Neural cell (in vitro differentiated cells): ENCODE data around the gene ISCA2. TPM values are rescaled to one million over a fixed set of nuclear protein-coding genes. Genes with fewer than 3 reads are reported as not detected.
A peak's percentile ranks its signal among the peaks of the same experiment; 100 is the strongest.

Experiments
- H2AFZ ChIP-seq: fragments of 200-600, 300-800 bp; sonication (generic), shearing (Covaris generic); 2 replicates; pipeline ENCODE4 v1.6.0; 2014; ENCODE audit warnings: low read depth, mild to moderate bottlenecking, antibody characterized with exemption, low read length, moderate library complexity
- H3F3A ChIP-seq: fragments of 200-600 bp; shearing (Covaris generic); 2 replicates; pipeline ENCODE4 v1.6.1; 2016; ENCODE audit warnings: mild to moderate bottlenecking, moderate library complexity, mixed read lengths, antibody characterized with exemption, low read length; ENCODE audit not compliant: insufficient read depth, poor library complexity, severe bottlenecking
- H3K27ac ChIP-seq: fragments of 200-600, 300-800 bp; sonication (generic), shearing (Covaris generic); 2 replicates; pipeline ENCODE4 v1.5.1; 2014; ENCODE audit warnings: mild to moderate bottlenecking, low read length, moderate library complexity
- H3K27me3 ChIP-seq: fragments of 300-800, 200-600 bp; sonication (generic), shearing (Covaris generic); 2 replicates; pipeline ENCODE4 v1.6.0; 2014; ENCODE audit warnings: mild to moderate bottlenecking, low read depth, low read length, moderate library complexity; ENCODE audit not compliant: insufficient read depth
- H3K36me3 ChIP-seq: fragments of 300-800, 200-600 bp; sonication (generic), shearing (Covaris generic); 2 replicates; pipeline ENCODE4 v1.5.1; 2014; ENCODE audit warnings: mild to moderate bottlenecking, antibody characterized with exemption, low read length, moderate library complexity; ENCODE audit not compliant: insufficient read depth
- H3K4me2 ChIP-seq: fragments of 300-800, 200-600 bp; sonication (generic), shearing (Covaris generic); 2 replicates; pipeline ENCODE4 v1.6.0; 2014; ENCODE audit warnings: mild to moderate bottlenecking, low read length
- H3K4me3 ChIP-seq: fragments of 300-800, 200-600 bp; sonication (generic), shearing (Covaris generic); 2 replicates; pipeline ENCODE4 v1.5.1; 2014; ENCODE audit warnings: mild to moderate bottlenecking, low read length, moderate library complexity
- H3K79me2 ChIP-seq: fragments of 200-600 bp; shearing (Covaris generic); replicated peaks from 2 replicates; pipeline ENCODE4 v1.6.0; 2014; ENCODE audit warnings: mild to moderate bottlenecking, low read length, moderate library complexity; ENCODE audit not compliant: insufficient read depth
- H3K9ac ChIP-seq: fragments of 300-800, 200-600 bp; sonication (generic), shearing (Covaris generic); 2 replicates; pipeline ENCODE4 v1.6.1; 2016; ENCODE audit warnings: mild to moderate bottlenecking, low read length, mixed read lengths
- H3K9me2 ChIP-seq: fragments of 200-600 bp; shearing (Covaris generic); 2 replicates; pipeline ENCODE4 v1.6.1; 2016; ENCODE audit warnings: mild to moderate bottlenecking, low read length, mixed read lengths; ENCODE audit not compliant: insufficient read depth
- H3K9me3 ChIP-seq: fragments of 200-600, 300-800 bp; sonication (generic), shearing (Covaris generic); 2 replicates; pipeline ENCODE4 v1.6.1; 2016; ENCODE audit warnings: mild to moderate bottlenecking, mixed run types, low read length, moderate library complexity, mixed read lengths
- H4K20me1 ChIP-seq: fragments of 200-600 bp; shearing (Covaris generic); 2 replicates; pipeline ENCODE4 v1.6.1; 2016; ENCODE audit warnings: mild to moderate bottlenecking, mixed run types; ENCODE audit not compliant: insufficient read depth
- CTCF ChIP-seq: fragments of 450-650 bp; IDR thresholded peaks from 2 replicates; pipeline ENCODE4 v1.5.1; 2014; ENCODE audit warnings: antibody characterized with exemption, mild to moderate bottlenecking, moderate library complexity; ENCODE audit not compliant: poor library complexity, severe bottlenecking
- EP300 ChIP-seq: fragments of 450-650 bp; conservative IDR thresholded peaks from 2 replicates; pipeline ENCODE4 v1.6.1; 2014; ENCODE audit warnings: antibody characterized with exemption, mild to moderate bottlenecking, moderate library complexity; ENCODE audit not compliant: poor library complexity, severe bottlenecking
- EZH2 ChIP-seq: fragments of 200-600, 300-800 bp; shearing (Covaris generic), sonication (generic); IDR thresholded peaks from 2 replicates; pipeline ENCODE4 v1.6.1; 2014; ENCODE audit warnings: antibody characterized with exemption, low read length, borderline replicate concordance, mild to moderate bottlenecking; ENCODE audit not compliant: insufficient read depth, poor library complexity, severe bottlenecking
- MXI1 ChIP-seq: fragments of 450-650 bp; conservative IDR thresholded peaks from 2 replicates; pipeline ENCODE4 v1.6.1; 2014; ENCODE audit warnings: antibody characterized with exemption, mild to moderate bottlenecking; ENCODE audit not compliant: poor library complexity, severe bottlenecking
- POLR2AphosphoS5 ChIP-seq: IDR thresholded peaks from 2 replicates; pipeline ENCODE4 v1.6.1; 2012
- RAD21 ChIP-seq: fragments of 450-650 bp; conservative IDR thresholded peaks from 2 replicates; pipeline ENCODE4 v1.6.1; 2014; ENCODE audit warnings: antibody characterized with exemption, mild to moderate bottlenecking, moderate library complexity
- REST ChIP-seq: IDR thresholded peaks from 2 replicates; pipeline ENCODE4 v1.6.1; 2012; ENCODE audit warnings: borderline replicate concordance
- SMC3 ChIP-seq: fragments of 450-650 bp; conservative IDR thresholded peaks from 2 replicates; pipeline ENCODE4 v1.6.1; 2014; ENCODE audit warnings: antibody characterized with exemption, mild to moderate bottlenecking, moderate library complexity; ENCODE audit not compliant: poor library complexity
- TAF1 ChIP-seq: IDR thresholded peaks from 2 replicates; pipeline ENCODE4 v1.6.1; 2012; ENCODE audit warnings: low read depth
- polyA plus RNA-seq: library from polyadenylated mRNA; depleted of rRNA; stranded (reverse); fragments of >200 nt; gene quantifications from 2 replicates; pipeline ENCODE4 v1.2.3, GENCODE V29; 2014

The ISCA2 gene
- polyA plus RNA-seq, 1 donor from 2014 or later = 45.1 TPM

- Histone ChIP-seq H3K27me3 (peaks cover 17% of the 10 kb centered on the region), H2AFZ (no peak overlapping the region), H3K4me2 (no peak overlapping the region), H3K79me2 (peaks cover 14% of the 10 kb centered on the region), H3K27ac (no peak overlapping the region), H3F3A (no peaks in the 10 kb centered on the region), H3K36me3 (no peaks in the 10 kb centered on the region), H3K4me3 (no peak overlapping the region), H3K9ac (no peak overlapping the region), H3K9me3 (no peaks in the 10 kb centered on the region), H4K20me1 (no peaks in the 10 kb centered on the region), H3K9me2 (no peaks in the 10 kb centered on the region)
- TF ChIP-seq TAF1 (no peak), RAD21 (no peak), REST (no peak), EP300 (no peak), EZH2 (no peak), SMC3 (no peak), CTCF (no peak), MXI1 (no peak), POLR2AphosphoS5 (no peak)
These were observed 3.1 kb upstream of the ISCA2 start for GRCh38 chr14:74490486-74490885.

GRCh38 chr14:74491956-74492775 is 1.4 kb upstream of the ISCA2 start:
- Histone ChIP-seq H3K79me2 (peaks cover 14% of the 10 kb centered on the region), H3K9me2 (no peaks in the 10 kb centered on the region), H3K4me3 (peak overlapping the region; percentile 92), H3K9ac (no peak overlapping the region), H3K27me3 (peaks cover 17% of the 10 kb centered on the region), H3K36me3 (no peaks in the 10 kb centered on the region), H3F3A (no peaks in the 10 kb centered on the region), H3K4me2 (peak overlapping the region; percentile 70), H2AFZ (no peak overlapping the region), H4K20me1 (no peaks in the 10 kb centered on the region), H3K9me3 (no peaks in the 10 kb centered on the region), H3K27ac (no peak overlapping the region)
- TF ChIP-seq REST (no peak), TAF1 (no peak), CTCF (no peak), MXI1 (no peak), EP300 (no peak)
